Endothelial cell of umbilical vein (primary cell): Measurements from ENCODE around the gene RAB33B. TPM values are rescaled to one million over a fixed set of nuclear protein-coding genes. Genes with fewer than 3 reads are reported as not detected.

ENCODE experiments used
- BruUV-seq: library from RNA; stranded (reverse); fragments of 400-500 nt; replicated peaks from 2 replicates; lab custom pipeline; 2021; lab: Mats Ljungman, UMichigan
- CTCF ChIA-PET: fragments of 300-600, 350-600 bp; sonication (Branson Sonifier 250); formaldehyde crosslinking; loops from one replicate; lab custom pipeline; 2021; ENCODE audit warnings: antibody characterized with exemption, inconsistent platforms; lab: Charles Lee
- POLR2A ChIA-PET: fragments of 300-600, 350-600 bp; sonication (Branson Sonifier 250); formaldehyde crosslinking; loops from one replicate; lab custom pipeline; 2021; ENCODE audit warnings: antibody characterized with exemption, inconsistent platforms; lab: Charles Lee
- DNase-seq: peaks from one replicate; pipeline ENCODE4 v3.0.0-alpha.2; 2011; ENCODE audit warnings: low read depth, low spot score
- FAIRE-seq: peaks from 2 replicates; lab custom pipeline; 2011; peaks lifted over from hg19 to GRCh38; lab: Jason Lieb, UNC
- H2AFZ ChIP-seq: 2 replicates; pipeline ENCODE4 v1.6.0; 2012; ENCODE audit warnings: low read depth, low read length, control low read depth, inconsistent platforms
- H3K27ac ChIP-seq: 2 replicates; pipeline ENCODE4 v1.5.1; 2011; ENCODE audit warnings: low read depth, mild to moderate bottlenecking, control low read depth, low read length, moderate library complexity; ENCODE audit not compliant: insufficient read depth
- H3K27me3 ChIP-seq, 2 experiments: 2 replicates each; pipeline versions ENCODE4 v1.6.0 to v1.6.1; 2011; ENCODE audit warnings: low read length in 2 of 2, mixed read lengths in 1 of 2; ENCODE audit not compliant: control insufficient read depth in 2 of 2, insufficient read depth in 2 of 2
- H3K36me3 ChIP-seq, 2 experiments: 2 replicates in 1 of 2; 3 replicates in 1 of 2; pipeline ENCODE4 v1.5.1; 2011; ENCODE audit warnings: low read length in 2 of 2, mild to moderate bottlenecking in 1 of 2, moderate library complexity in 1 of 2; ENCODE audit not compliant: control insufficient read depth in 2 of 2, insufficient read depth in 2 of 2; ENCODE audit errors: extremely low read depth in 1 of 2
- H3K4me1 ChIP-seq: 3 replicates; pipeline ENCODE4 v1.5.1; 2011; ENCODE audit warnings: mild to moderate bottlenecking, low read length; ENCODE audit not compliant: control insufficient read depth, insufficient read depth; ENCODE audit errors: extremely low read depth
- H3K4me2 ChIP-seq: 2 replicates; pipeline ENCODE4 v1.6.1; 2011; ENCODE audit warnings: low read length, control low read depth, mixed read lengths; ENCODE audit not compliant: insufficient read depth
- H3K4me3 ChIP-seq, 3 experiments: fragments of 200-600 bp in 1 of 3; sonication (generic), shearing (Covaris generic) in 1 of 3; replicated peaks in 1 of 3; 2 replicates each; pipeline ENCODE4 v1.5.1; 2011 to 2016; ENCODE audit warnings: control low read depth in 3 of 3, low read length in 3 of 3, mild to moderate bottlenecking in 2 of 3, inconsistent platforms in 1 of 3, low read depth in 1 of 3, moderate library complexity in 1 of 3; ENCODE audit not compliant: insufficient read depth in 1 of 3
- H3K79me2 ChIP-seq: 2 replicates; pipeline ENCODE4 v1.6.0; 2012; ENCODE audit warnings: low read length, inconsistent platforms; ENCODE audit not compliant: control insufficient read depth, insufficient read depth
- H3K9ac ChIP-seq: replicated peaks from 2 replicates; pipeline ENCODE3; 2011; ENCODE audit warnings: low read length, control low read depth; ENCODE audit not compliant: insufficient read depth; ENCODE audit errors: extremely low read depth
- H3K9me1 ChIP-seq: replicated peaks from 3 replicates; pipeline ENCODE4 v1.6.0; 2011; ENCODE audit warnings: mild to moderate bottlenecking, low read length; ENCODE audit not compliant: control insufficient read depth, insufficient read depth; ENCODE audit errors: extremely low read depth
- H3K9me3 ChIP-seq: replicated peaks from 2 replicates; pipeline ENCODE4 v1.5.1; 2012; ENCODE audit warnings: low read length, inconsistent platforms; ENCODE audit not compliant: control insufficient read depth, insufficient read depth
- H4K20me1 ChIP-seq: replicated peaks from 2 replicates; pipeline ENCODE3; 2011; ENCODE audit warnings: mild to moderate bottlenecking, low read length; ENCODE audit not compliant: control insufficient read depth, insufficient read depth; ENCODE audit errors: extremely low read depth
- CTCF ChIP-seq, 2 donors: IDR thresholded peaks; 1 replicate in 1 of 2; 2 replicates in 1 of 2; pipeline ENCODE4 v1.5.1; 2011; ENCODE audit warnings: low read length in 2 of 2, mild to moderate bottlenecking in 2 of 2, moderate library complexity in 2 of 2, control low read depth in 1 of 2, inconsistent platforms in 1 of 2, low read depth in 1 of 2; ENCODE audit not compliant: insufficient read depth in 1 of 2; ENCODE audit errors: extremely low read depth in 1 of 2
- EZH2 ChIP-seq: IDR thresholded peaks from 2 replicates; pipeline ENCODE4 v1.6.1; 2012; ENCODE audit warnings: borderline replicate concordance, low read depth, mild to moderate bottlenecking, moderate library complexity, low read length, inconsistent platforms; ENCODE audit not compliant: severe bottlenecking
- FOS ChIP-seq: IDR thresholded peaks from 2 replicates; pipeline ENCODE4 v1.6.1; 2011; ENCODE audit warnings: mild to moderate bottlenecking, low read length, moderate library complexity, borderline replicate concordance; ENCODE audit not compliant: insufficient read depth
- GATA2 ChIP-seq: IDR thresholded peaks from 2 replicates; pipeline ENCODE4 v1.7.0; 2011; ENCODE audit warnings: low read depth, mild to moderate bottlenecking, moderate library complexity, mixed read lengths, low read length; ENCODE audit not compliant: insufficient read length, insufficient read depth
- JUN ChIP-seq: IDR thresholded peaks from 2 replicates; pipeline ENCODE4 v1.6.1; 2011; ENCODE audit warnings: borderline replicate concordance, low read depth; ENCODE audit not compliant: insufficient read length, insufficient read depth
- MAX ChIP-seq: IDR thresholded peaks from 2 replicates; pipeline ENCODE4 v1.6.1; 2011; ENCODE audit not compliant: insufficient read depth, insufficient read length
- MYC ChIP-seq: IDR thresholded peaks from one replicate; pipeline ENCODE4 v1.6.1; 2011; ENCODE audit warnings: mild to moderate bottlenecking, low read depth, low read length
- POLR2A ChIP-seq: IDR thresholded peaks from 2 replicates; pipeline ENCODE4 v1.6.1; 2012; ENCODE audit warnings: low read depth, mild to moderate bottlenecking, control low read depth, low read length
- POLR2AphosphoS5 ChIP-seq: IDR thresholded peaks from 2 replicates; pipeline ENCODE4 v1.6.1; 2012; ENCODE audit warnings: low read depth, mild to moderate bottlenecking, control low read depth, low read length, moderate library complexity; ENCODE audit not compliant: insufficient read depth
- dilution Hi-C: fragments of 300-500 bp; cut with MboI; formaldehyde crosslinking; loops from one replicate; pipeline ENCODE4 v1.15.0; 2019; ENCODE audit warnings: low sequenced_read_pairs; ENCODE audit not compliant: extremely low pct_ligation_motif_present
- intact Hi-C: fragments of 100-400 bp; cut with micrococcal nuclease; formaldehyde crosslinking; loops from one replicate; pipeline ENCODE4 v1.10.0; 2022
- polyA plus RNA-seq, 4 experiments: library from polyadenylated mRNA; depleted of rRNA in 3 of 4; stranded (reverse) in 3 of 4; unstranded in 1 of 4; fragments of >200 nt; gene quantifications; 2 replicates each; pipeline versions ENCODE4 v1.2.1 to v1.2.3, GENCODE V29; 2011 to 2012; ENCODE audit warnings: missing spikeins in 1 of 4
- total RNA-seq: library from RNA; stranded (reverse); gene quantifications from 2 replicates; pipeline ENCODE4 v1.2.3, GENCODE V29; 2021

The RAB33B gene
- total and polyA plus RNA-seq, 2 donors (not counting 3 experiments of a cell fraction or from before 2014, with no cell fraction given) = 7.8 to 14.7 TPM

- Histone ChIP-seq H3K9ac (no peak overlapping the region), H3K27ac (no peak overlapping the region), H4K20me1 (no peaks in the 10 kb centered on the region), H2AFZ (no peak overlapping the region), H3K9me3 (no peaks in the 10 kb centered on the region), H3K79me2 (no peaks in the 10 kb centered on the region), H3K4me1 (no peaks in the 10 kb centered on the region), H3K36me3 (no peaks in the 10 kb centered on the region), H3K27me3 (no peaks in the 10 kb centered on the region), H3K9me1 (peaks cover 2% of the 10 kb centered on the region), H3K4me2 (no peak overlapping the region), H3K4me3 (no peak overlapping the region)
- TF ChIP-seq FOS (no peak), MAX (no peak), POLR2A (no peak), MYC (no peak), JUN (no peak), CTCF (IDR thresholded peaks at IDR 0.05; ENCODE audit: extremely low read depth in 1 of 2, insufficient read depth in 1 of 2, low read depth in 1 of 2, low read length in 2 of 2) (no peak), POLR2AphosphoS5 (no peak), GATA2 (no peak), EZH2 (no peak)
- dilution Hi-C loops = no loop called here
- POLR2A ChIA-PET = no interaction called here
- no TSS peak for BruUV-seq
- CTCF ChIA-PET = interaction anchor here (0.7 to 1.1 kb wide), 4 partner anchors 17 to 41 kb away, joined by 3 read pairs; no protein-coding TSS in a partner anchor
- DNase-seq (no peak), FAIRE-seq (no peak)
- intact Hi-C loops = no loop called here
Measured at GRCh38 chr4:139436122-139436521, 17.8 kb upstream of the RAB33B start.
